DND-41 (cell line): Measurements from ENCODE around the gene SMURF1.
"Not testable (repeated sequence)": the region's sequence is repeated elsewhere in the genome, so short reads cannot be mapped to it uniquely, and the experiment has no call there.

ENCODE experiments used
- ATAC-seq: fragments of 200-7000 bp; cut with Tn5 transposase; 3 replicates; pipeline ENCODE4 v1.9.1; 2021; ENCODE audit warnings: low read depth; ENCODE audit not compliant: insufficient read depth
- DNase-seq: peaks from one replicate; pipeline ENCODE4 v3.0.0-alpha.2; 2020
- H2AFZ ChIP-seq: 2 replicates; pipeline ENCODE4 v1.6.0; 2012; ENCODE audit warnings: low read depth, low read length
- H3K27ac ChIP-seq: 2 replicates; pipeline ENCODE4 v1.5.1; 2012; ENCODE audit warnings: low read length, inconsistent platforms
- H3K27me3 ChIP-seq: fragments of 200-600 bp; sonication (generic); 2 replicates; pipeline ENCODE4 v1.6.0; 2012; ENCODE audit warnings: low read length, mild to moderate bottlenecking, inconsistent platforms; ENCODE audit not compliant: insufficient read depth, poor library complexity
- H3K36me3 ChIP-seq: 2 replicates; pipeline ENCODE4 v1.5.1; 2012; ENCODE audit warnings: low read length, inconsistent platforms; ENCODE audit not compliant: insufficient read depth
- H3K4me1 ChIP-seq: 2 replicates; pipeline ENCODE4 v1.5.1; 2012; ENCODE audit warnings: mild to moderate bottlenecking, low read length; ENCODE audit not compliant: insufficient read depth
- H3K4me2 ChIP-seq: 2 replicates; pipeline ENCODE4 v1.6.0; 2012; ENCODE audit warnings: mild to moderate bottlenecking, moderate library complexity, low read length, inconsistent platforms; ENCODE audit not compliant: insufficient read depth
- H3K4me3 ChIP-seq, 2 experiments: fragments of 200-600 bp in 1 of 2; shearing (Covaris generic) in 1 of 2; 2 replicates each; pipeline ENCODE4 v1.5.1; 2012 to 2016; ENCODE audit warnings: inconsistent platforms in 2 of 2, low read length in 2 of 2, mild to moderate bottlenecking in 2 of 2, low read depth in 1 of 2, moderate library complexity in 1 of 2
- H3K79me2 ChIP-seq: 2 replicates; pipeline ENCODE4 v1.6.0; 2012; ENCODE audit warnings: low read length, inconsistent platforms; ENCODE audit not compliant: insufficient read depth
- H3K9ac ChIP-seq: 2 replicates; pipeline ENCODE4 v1.6.0; 2012; ENCODE audit warnings: low read depth, mild to moderate bottlenecking, inconsistent platforms, low read length, moderate library complexity
- H3K9me3 ChIP-seq: 2 replicates; pipeline ENCODE4 v1.5.1; 2012; ENCODE audit warnings: low read length, moderate library complexity, mild to moderate bottlenecking, inconsistent platforms; ENCODE audit not compliant: insufficient read depth, severe bottlenecking
- H4K20me1 ChIP-seq: 2 replicates; pipeline ENCODE4 v1.6.0; 2012; ENCODE audit warnings: low read length; ENCODE audit not compliant: insufficient read depth
- EZH2 ChIP-seq: IDR thresholded peaks from 3 replicates; pipeline ENCODE4 v1.6.1; 2012; ENCODE audit warnings: borderline replicate concordance, low read depth, mild to moderate bottlenecking, moderate library complexity, low read length, inconsistent platforms; ENCODE audit not compliant: severe bottlenecking
- TF ChIP-seq, protein P1 (sequence below): IDR thresholded peaks from 2 replicates; pipeline ENCODE4 v1.5.1; 2012; ENCODE audit warnings: borderline replicate concordance, low read length, moderate library complexity, mild to moderate bottlenecking; ENCODE audit not compliant: poor library complexity, severe bottlenecking; ENCODE audit errors: extremely low read depth

The SMURF1 gene

DNA sequence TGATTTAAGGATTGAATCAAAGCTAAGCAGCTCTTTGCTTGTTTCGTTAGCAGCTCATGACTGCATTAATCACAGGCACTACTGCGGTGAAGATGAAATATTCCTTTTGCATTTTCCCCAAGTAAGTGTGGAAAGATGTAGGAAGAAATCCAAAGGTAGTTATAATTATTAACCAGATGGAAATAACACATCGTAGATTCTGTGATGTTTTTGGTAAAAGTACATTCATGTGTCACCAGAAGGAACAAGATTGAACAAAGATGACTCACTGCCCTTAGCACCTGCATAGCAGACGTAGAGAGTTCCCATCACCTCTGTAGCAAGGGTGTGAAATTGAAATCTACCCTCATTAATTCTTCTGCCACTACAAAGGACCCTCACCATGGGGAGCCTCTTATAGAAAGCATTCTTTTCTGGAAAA lies 37.1 kb downstream of the SMURF1 start:
- 0 out of 2 replicates have a peak, but pooled peaks cover 5% of the 10 kb centered on the region for H3K36me3 ChIP-seq
- TF ChIP-seq EZH2 = no peak
- H3K4me3 ChIP-seq = no peak overlapping the region
- DNase-seq = no peak
- H3K79me2 ChIP-seq = peaks cover 94% of the 10 kb centered on the region
- H3K4me1 ChIP-seq = no peaks in the 10 kb centered on the region
- H4K20me1 ChIP-seq = peaks cover 38% of the 10 kb centered on the region
- no peak overlapping the region for H3K27ac ChIP-seq
- no peak for ATAC-seq
- H3K9ac ChIP-seq = no peak overlapping the region
- no peaks in the 10 kb centered on the region for H3K9me3 ChIP-seq
- no peak overlapping the region for H2AFZ ChIP-seq
- no peaks in the 10 kb centered on the region for H3K27me3 ChIP-seq
- no peak overlapping the region for H3K4me2 ChIP-seq

DNA sequence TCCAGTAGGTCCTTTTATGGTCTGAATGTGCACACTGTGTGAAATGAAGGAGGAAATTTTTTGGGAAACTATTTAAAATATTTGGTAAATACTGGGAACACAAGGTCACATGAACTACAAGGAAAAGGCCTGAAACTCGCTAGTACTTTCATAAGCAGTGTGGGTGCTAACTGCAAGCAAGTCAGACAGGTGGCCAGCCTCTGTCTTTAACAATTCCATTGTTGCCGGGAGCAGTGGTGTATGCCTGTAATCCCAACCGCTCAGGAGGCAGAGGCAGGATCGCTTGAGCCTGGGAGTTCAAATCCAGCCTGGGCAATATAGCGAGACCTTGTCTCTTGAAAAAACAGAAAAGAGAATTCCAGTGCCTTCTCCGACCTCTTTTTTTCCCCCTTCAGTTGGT lies 37.5 kb downstream of the SMURF1 start:
- Histone ChIP-seq H3K27me3 (no peaks in the 10 kb centered on the region), H3K9me3 (no peaks in the 10 kb centered on the region), H3K4me3 (no peak overlapping the region), H3K9ac (no peak overlapping the region), H3K36me3 (0 out of 2 replicates have a peak, but pooled peaks cover 5% of the 10 kb centered on the region), H3K4me1 (no peaks in the 10 kb centered on the region), H3K79me2 (peaks cover 94% of the 10 kb centered on the region), H4K20me1 (peaks cover 34% of the 10 kb centered on the region), H3K27ac (no peak overlapping the region), H3K4me2 (no peak overlapping the region), H2AFZ (no peak overlapping the region)
- DNase-seq (no peak), ATAC-seq (no peak)
- TF ChIP-seq, protein P1, sequence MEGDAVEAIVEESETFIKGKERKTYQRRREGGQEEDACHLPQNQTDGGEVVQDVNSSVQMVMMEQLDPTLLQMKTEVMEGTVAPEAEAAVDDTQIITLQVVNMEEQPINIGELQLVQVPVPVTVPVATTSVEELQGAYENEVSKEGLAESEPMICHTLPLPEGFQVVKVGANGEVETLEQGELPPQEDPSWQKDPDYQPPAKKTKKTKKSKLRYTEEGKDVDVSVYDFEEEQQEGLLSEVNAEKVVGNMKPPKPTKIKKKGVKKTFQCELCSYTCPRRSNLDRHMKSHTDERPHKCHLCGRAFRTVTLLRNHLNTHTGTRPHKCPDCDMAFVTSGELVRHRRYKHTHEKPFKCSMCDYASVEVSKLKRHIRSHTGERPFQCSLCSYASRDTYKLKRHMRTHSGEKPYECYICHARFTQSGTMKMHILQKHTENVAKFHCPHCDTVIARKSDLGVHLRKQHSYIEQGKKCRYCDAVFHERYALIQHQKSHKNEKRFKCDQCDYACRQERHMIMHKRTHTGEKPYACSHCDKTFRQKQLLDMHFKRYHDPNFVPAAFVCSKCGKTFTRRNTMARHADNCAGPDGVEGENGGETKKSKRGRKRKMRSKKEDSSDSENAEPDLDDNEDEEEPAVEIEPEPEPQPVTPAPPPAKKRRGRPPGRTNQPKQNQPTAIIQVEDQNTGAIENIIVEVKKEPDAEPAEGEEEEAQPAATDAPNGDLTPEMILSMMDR = no peak
- no peak for TF ChIP-seq EZH2

DNA sequence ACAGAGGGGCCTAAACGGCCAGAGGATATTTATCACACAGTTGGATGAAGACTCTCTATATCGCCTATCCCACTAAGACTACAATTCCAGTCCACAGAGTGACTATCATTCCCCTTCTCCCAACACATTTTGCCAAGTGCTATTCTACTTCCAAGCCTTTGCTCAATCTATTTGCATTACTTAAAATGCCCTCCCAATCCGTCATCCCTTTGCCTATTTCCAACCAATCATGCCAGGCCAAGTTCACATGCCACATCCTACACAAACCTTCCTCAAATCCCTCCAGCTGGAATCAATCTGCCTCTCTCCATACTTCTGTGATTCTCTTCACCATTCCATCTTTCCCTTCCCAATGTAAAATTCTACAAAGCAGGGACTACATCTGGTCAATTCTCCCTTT lies 38.2 kb downstream of the SMURF1 start:
- Histone ChIP-seq H3K36me3 (0 out of 2 replicates have a peak, but pooled peaks cover 5% of the 10 kb centered on the region), H3K79me2 (peaks cover 93% of the 10 kb centered on the region), H3K4me1 (no peaks in the 10 kb centered on the region), H3K9me3 (no peaks in the 10 kb centered on the region), H4K20me1 (peaks cover 33% of the 10 kb centered on the region), H3K9ac (no peak overlapping the region), H3K4me3 (no peak overlapping the region), H2AFZ (no peak overlapping the region), H3K4me2 (no peak overlapping the region), H3K27me3 (no peaks in the 10 kb centered on the region), H3K27ac (no peak overlapping the region)
- TF ChIP-seq EZH2 = no peak
- TF ChIP-seq, protein P1 = no peak
- ATAC-seq = no peak
- no peak for DNase-seq

DNA sequence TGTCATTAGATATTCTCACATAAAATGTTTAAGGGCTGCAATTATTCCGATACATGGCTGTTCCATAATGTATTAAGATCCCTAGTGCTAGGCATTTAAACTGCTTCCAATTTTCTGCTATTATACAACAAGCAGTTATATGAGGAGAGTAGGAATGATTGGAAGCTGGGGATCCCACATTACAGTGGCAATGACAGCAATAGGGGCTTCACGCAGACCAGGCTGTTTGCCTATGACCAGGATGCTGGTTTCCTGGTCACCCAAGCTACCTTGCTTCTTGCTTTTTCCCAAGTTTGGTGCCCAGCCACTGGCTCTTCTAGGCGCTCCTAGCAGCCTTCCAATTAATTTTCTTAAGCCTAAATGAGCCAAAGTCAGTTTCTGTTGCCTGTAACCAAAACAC lies 39.3 kb downstream of the SMURF1 start:
- Histone ChIP-seq H3K9me3 (no peaks in the 10 kb centered on the region), H4K20me1 (peaks cover 28% of the 10 kb centered on the region), H3K36me3 (0 out of 2 replicates have a peak, but pooled peaks cover 5% of the 10 kb centered on the region), H3K9ac (no peak overlapping the region), H3K79me2 (peaks cover 92% of the 10 kb centered on the region), H3K4me2 (no peak overlapping the region), H2AFZ (no peak overlapping the region), H3K4me3 (no peak overlapping the region), H3K27ac (no peak overlapping the region), H3K4me1 (no peaks in the 10 kb centered on the region), H3K27me3 (no peaks in the 10 kb centered on the region)
- no peak for DNase-seq
- TF ChIP-seq, protein P1 = no peak
- TF ChIP-seq EZH2 = no peak
- ATAC-seq = no peak

DNA sequence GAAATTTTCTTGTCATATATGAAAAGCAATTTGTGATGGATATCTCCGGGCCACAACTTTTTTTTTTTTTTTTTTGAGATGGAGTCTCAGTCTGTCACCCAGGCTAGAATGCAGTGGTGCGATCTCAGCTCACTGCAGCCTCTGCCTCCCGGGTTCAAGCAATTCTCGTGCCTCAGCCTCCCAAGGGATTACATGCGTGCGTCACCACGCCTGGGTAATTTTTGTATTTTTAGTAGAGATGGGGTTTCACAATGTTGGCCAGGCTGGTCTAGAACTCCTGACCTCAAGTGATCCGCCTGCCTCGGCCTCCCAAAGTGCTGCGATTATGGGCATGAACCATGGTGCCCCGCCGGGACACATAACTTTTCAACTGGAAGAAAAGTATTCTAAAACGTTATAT lies 40.1 kb downstream of the SMURF1 start:
- DNase-seq, H3K27ac ChIP-seq, H3K4me2 ChIP-seq, H3K9me3 ChIP-seq, ATAC-seq, H3K36me3 ChIP-seq, H3K27me3 ChIP-seq, H3K4me1 ChIP-seq, H3K4me3 ChIP-seq, H2AFZ ChIP-seq, H3K9ac ChIP-seq: not testable (repeated sequence)
- peaks cover 92% of the 10 kb centered on the region for H3K79me2 ChIP-seq
- H4K20me1 ChIP-seq = peaks cover 25% of the 10 kb centered on the region; the same call in 1 of the 2 replicates
